HL-60 (cell line): ENCODE data around the gene GFY.
"Not testable (repeated sequence)": the region's sequence is repeated elsewhere in the genome, so short reads cannot be mapped to it uniquely, and the experiment has no call there.

ENCODE experiments used
- DNase-seq, 2 experiments: peaks; one replicate each; pipeline ENCODE4 v3.0.0-alpha.2; 2010 to 2020; ENCODE audit warnings: low read depth in 1 of 2, low spot score in 1 of 2
- H3K27ac ChIP-seq: fragments of 250-450 bp; sonication (Bioruptor Pico); replicated peaks from 2 replicates; pipeline ENCODE4 v1.5.1; 2020; ENCODE audit warnings: mild to moderate bottlenecking, moderate library complexity
- H3K27me3 ChIP-seq: fragments of 250-450 bp; sonication (Bioruptor Pico); 2 replicates; pipeline ENCODE4 v1.5.1; 2021; ENCODE audit warnings: mild to moderate bottlenecking, moderate library complexity; ENCODE audit not compliant: insufficient read depth, poor library complexity, severe bottlenecking
- H3K4me3 ChIP-seq: replicated peaks from 2 replicates; pipeline ENCODE4 v1.5.1; 2011; ENCODE audit warnings: mild to moderate bottlenecking, control low read depth, low read length; ENCODE audit not compliant: insufficient read depth
- GABPA ChIP-seq: IDR thresholded peaks from 2 replicates; pipeline ENCODE4 v1.6.1; 2012; ENCODE audit warnings: low read depth
- POLR2AphosphoS5 ChIP-seq: IDR thresholded peaks from 2 replicates; pipeline ENCODE4 v1.6.1; 2012; ENCODE audit warnings: low read depth
- SPI1 ChIP-seq: IDR thresholded peaks from 2 replicates; pipeline ENCODE4 v1.6.1; 2012; ENCODE audit warnings: low read depth, mild to moderate bottlenecking, borderline replicate concordance
- TF ChIP-seq, protein P1 (sequence below): IDR thresholded peaks from 2 replicates; pipeline ENCODE4 v1.6.1; 2012; ENCODE audit warnings: low read depth; ENCODE audit not compliant: insufficient replicate concordance
- TF ChIP-seq, protein P2 (sequence below): IDR thresholded peaks from one replicate; pipeline ENCODE4 v1.5.1; 2011; ENCODE audit warnings: low read length, control low read depth, inconsistent platforms; ENCODE audit not compliant: insufficient read depth

The GFY gene

DNA sequence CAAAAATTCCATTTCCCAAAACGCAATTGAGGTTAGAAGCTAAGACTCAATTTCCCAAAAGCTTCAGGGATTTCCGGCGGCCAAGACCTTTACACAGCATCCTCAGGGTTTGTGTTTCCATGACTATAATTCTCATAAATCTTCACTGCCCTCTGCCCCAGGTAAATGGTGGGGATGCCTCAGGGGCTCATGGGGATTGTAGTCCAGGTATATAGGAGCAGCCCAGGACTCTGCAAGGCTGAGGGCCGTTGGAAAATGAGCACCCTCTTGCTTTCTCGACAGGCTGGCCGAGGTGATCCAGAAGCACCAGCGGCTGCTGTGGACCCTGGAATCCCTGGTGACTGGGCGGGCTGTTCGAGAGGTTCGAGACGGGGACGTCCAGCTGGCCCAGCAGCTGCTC lies 34.2 kb downstream of the GFY start:
- Histone ChIP-seq H3K27me3 (no peaks in the 10 kb centered on the region), H3K27ac (no peak overlapping the region), H3K4me3 (no peak overlapping the region)
- no peak for DNase-seq
- TF ChIP-seq, protein P1, sequence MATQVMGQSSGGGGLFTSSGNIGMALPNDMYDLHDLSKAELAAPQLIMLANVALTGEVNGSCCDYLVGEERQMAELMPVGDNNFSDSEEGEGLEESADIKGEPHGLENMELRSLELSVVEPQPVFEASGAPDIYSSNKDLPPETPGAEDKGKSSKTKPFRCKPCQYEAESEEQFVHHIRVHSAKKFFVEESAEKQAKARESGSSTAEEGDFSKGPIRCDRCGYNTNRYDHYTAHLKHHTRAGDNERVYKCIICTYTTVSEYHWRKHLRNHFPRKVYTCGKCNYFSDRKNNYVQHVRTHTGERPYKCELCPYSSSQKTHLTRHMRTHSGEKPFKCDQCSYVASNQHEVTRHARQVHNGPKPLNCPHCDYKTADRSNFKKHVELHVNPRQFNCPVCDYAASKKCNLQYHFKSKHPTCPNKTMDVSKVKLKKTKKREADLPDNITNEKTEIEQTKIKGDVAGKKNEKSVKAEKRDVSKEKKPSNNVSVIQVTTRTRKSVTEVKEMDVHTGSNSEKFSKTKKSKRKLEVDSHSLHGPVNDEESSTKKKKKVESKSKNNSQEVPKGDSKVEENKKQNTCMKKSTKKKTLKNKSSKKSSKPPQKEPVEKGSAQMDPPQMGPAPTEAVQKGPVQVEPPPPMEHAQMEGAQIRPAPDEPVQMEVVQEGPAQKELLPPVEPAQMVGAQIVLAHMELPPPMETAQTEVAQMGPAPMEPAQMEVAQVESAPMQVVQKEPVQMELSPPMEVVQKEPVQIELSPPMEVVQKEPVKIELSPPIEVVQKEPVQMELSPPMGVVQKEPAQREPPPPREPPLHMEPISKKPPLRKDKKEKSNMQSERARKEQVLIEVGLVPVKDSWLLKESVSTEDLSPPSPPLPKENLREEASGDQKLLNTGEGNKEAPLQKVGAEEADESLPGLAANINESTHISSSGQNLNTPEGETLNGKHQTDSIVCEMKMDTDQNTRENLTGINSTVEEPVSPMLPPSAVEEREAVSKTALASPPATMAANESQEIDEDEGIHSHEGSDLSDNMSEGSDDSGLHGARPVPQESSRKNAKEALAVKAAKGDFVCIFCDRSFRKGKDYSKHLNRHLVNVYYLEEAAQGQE, result no peak
- TF ChIP-seq, protein P2, sequence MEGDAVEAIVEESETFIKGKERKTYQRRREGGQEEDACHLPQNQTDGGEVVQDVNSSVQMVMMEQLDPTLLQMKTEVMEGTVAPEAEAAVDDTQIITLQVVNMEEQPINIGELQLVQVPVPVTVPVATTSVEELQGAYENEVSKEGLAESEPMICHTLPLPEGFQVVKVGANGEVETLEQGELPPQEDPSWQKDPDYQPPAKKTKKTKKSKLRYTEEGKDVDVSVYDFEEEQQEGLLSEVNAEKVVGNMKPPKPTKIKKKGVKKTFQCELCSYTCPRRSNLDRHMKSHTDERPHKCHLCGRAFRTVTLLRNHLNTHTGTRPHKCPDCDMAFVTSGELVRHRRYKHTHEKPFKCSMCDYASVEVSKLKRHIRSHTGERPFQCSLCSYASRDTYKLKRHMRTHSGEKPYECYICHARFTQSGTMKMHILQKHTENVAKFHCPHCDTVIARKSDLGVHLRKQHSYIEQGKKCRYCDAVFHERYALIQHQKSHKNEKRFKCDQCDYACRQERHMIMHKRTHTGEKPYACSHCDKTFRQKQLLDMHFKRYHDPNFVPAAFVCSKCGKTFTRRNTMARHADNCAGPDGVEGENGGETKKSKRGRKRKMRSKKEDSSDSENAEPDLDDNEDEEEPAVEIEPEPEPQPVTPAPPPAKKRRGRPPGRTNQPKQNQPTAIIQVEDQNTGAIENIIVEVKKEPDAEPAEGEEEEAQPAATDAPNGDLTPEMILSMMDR, result no peak
- TF ChIP-seq SPI1 (no peak), GABPA (no peak)

DNA sequence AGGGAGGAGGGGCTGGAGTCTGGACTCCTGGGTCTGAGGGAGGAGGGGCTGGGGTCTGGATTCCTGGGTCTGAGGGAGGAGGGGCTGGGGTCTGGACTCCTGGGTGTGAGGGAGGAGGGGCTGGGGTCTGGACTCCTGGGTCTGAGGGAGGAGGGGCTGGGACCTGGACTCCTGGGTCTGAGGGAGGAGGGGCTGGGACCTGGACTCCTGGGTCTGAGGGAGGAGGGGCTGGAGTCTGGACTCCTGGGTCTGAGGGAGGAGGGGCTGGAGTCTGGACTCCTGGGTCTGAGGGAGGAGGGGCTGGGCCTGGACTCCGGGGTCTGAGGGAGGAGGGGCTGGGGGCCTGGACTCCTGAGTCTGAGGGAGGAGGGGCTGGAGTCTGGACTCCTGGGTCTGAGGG lies 35.9 kb downstream of the GFY start:
- H3K4me3 ChIP-seq, H3K27me3 ChIP-seq, DNase-seq, H3K27ac ChIP-seq: not testable (repeated sequence)

DNA sequence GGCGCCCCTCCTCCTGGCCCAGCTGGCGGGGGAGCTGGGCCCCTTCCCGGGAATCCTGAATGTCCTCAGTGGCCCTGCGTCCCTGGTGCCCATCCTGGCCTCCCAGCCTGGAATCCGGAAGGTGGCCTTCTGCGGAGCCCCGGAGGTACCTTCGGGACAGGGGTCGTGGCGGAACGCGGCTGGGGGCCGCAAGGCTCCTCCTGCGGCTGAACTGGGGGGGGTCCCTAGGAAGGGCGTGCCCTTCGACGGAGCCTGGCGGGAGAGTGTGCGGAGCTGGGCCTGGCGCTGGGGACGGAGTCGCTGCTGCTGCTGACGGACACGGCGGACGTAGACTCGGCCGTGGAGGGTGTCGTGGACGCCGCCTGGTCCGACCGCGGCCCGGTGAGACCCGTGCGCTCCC lies 36.5 kb downstream of the GFY start:
- TF ChIP-seq, protein P2, result no peak
- TF ChIP-seq SPI1 (no peak), GABPA (no peak), POLR2AphosphoS5 (no peak)
- TF ChIP-seq, protein P1, result no peak
- DNase-seq, result no peak
- Histone ChIP-seq H3K27ac (no peak overlapping the region), H3K27me3 (no peaks in the 10 kb centered on the region), H3K4me3 (no peak overlapping the region)

DNA sequence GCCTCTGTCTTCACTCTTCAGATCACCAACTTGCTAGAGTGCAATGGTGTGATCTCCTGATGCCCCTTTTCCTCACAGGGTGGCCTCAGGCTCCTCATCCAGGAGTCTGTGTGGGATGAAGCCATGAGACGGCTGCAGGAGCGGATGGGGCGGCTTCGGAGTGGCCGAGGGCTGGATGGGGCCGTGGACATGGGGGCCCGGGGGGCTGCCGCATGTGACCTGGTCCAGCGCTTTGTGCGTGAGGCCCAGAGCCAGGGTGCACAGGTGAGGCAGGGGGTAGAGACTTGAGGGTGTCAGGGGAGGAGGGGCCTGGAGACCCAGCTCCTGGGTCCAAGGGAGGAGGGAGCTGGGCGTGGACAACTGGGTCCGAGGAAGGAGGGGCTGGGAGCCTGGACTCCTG lies 37.3 kb downstream of the GFY start:
- Histone ChIP-seq H3K27ac (no peak overlapping the region), H3K27me3 (no peaks in the 10 kb centered on the region), H3K4me3 (no peak overlapping the region)
- TF ChIP-seq, protein P2, result no peak
- TF ChIP-seq SPI1, result no peak
- DNase-seq, result no peak
